HG02981 (cell line): Measurements from ENCODE around the gene ENPP6.
"Not testable (repeated sequence)": the region's sequence is repeated elsewhere in the genome, so short reads cannot be mapped to it uniquely, and the experiment has no call there.

Source experiments
- ATAC-seq: cut with Tn5 transposase; IDR thresholded peaks from one replicate; pipeline ENCODE4 v1.9.1; 2021; ENCODE audit warnings: mild to moderate bottlenecking, moderate library complexity; ENCODE audit not compliant: unreplicated experiment

ENPP6 gene

GRCh38 chr4:184150102-184150839, 67.4 kb downstream of the ENPP6 start:
- no peak for ATAC-seq

GRCh38 chr4:184148738-184149637, 68.7 kb downstream of the ENPP6 start:
- ATAC-seq, result no peak

GRCh38 chr4:184147858-184148737, 69.6 kb downstream of the ENPP6 start:
- no peak for ATAC-seq

GRCh38 chr4:184146951-184147350, 70.7 kb downstream of the ENPP6 start:
- no peak for ATAC-seq

- no peak for ATAC-seq
Measured at GRCh38 chr4:184145596-184145995, 72.1 kb downstream of the ENPP6 start.

- no peak for ATAC-seq
Measured at GRCh38 chr4:184143770-184144564, 73.7 kb downstream of the ENPP6 start.

GRCh38 chr4:184142121-184143000, 75.3 kb downstream of the ENPP6 start:
- ATAC-seq, result no peak

GRCh38 chr4:184140901-184141300, 76.8 kb downstream of the ENPP6 start:
- not testable (repeated sequence) for ATAC-seq

GRCh38 chr4:184136525-184136924, 81.1 kb downstream of the ENPP6 start:
- no peak for ATAC-seq

GRCh38 chr4:184126800-184127199, 90.9 kb downstream of the ENPP6 start:
- no peak for ATAC-seq

- ATAC-seq, result no peak
Measured at GRCh38 chr4:184122631-184123408, 94.9 kb downstream of the ENPP6 start.

- no peak for ATAC-seq
Measured at GRCh38 chr4:184120549-184121127, 97.0 kb downstream of the ENPP6 start.

- ATAC-seq, result no peak
Measured at GRCh38 chr4:184117662-184118199, 99.9 kb downstream of the ENPP6 start.

- ATAC-seq, result no peak
Measured at GRCh38 chr4:184115399-184115798, 102.3 kb downstream of the ENPP6 start.

- ATAC-seq, result no peak
Measured at GRCh38 chr4:184114431-184114830, 103.2 kb downstream of the ENPP6 start.

GRCh38 chr4:184112006-184112550, 105.6 kb downstream of the ENPP6 start:
- ATAC-seq, result no peak

GRCh38 chr4:184111233-184111832, 106.3 kb downstream of the ENPP6 start:
- no peak for ATAC-seq
